K562 (cell line): ENCODE data around the gene KLHDC7A. TPM values are rescaled to one million over a fixed set of nuclear protein-coding genes. Genes with fewer than 3 reads are reported as not detected.

Experiments
- ATAC-seq: fragments of 200-7000 bp; cut with Tn5 transposase; 3 replicates; pipeline ENCODE4 v1.9.1; 2020; ENCODE audit warnings: moderate library complexity
- BruUV-seq: library from RNA; stranded (reverse); fragments of 400-500 nt; replicated peaks from 2 replicates; lab custom pipeline; 2021; lab: Mats Ljungman, UMichigan
- CTCF ChIA-PET: fragments of 300-600 bp; formaldehyde crosslinking; extraction: SDS; loops from one replicate; lab custom pipeline; 2021; ENCODE audit warnings: low intra/inter-chr PET ratio; lab: Yijun Ruan, JAX
- POLR2A ChIA-PET: fragments of 300-600, 350-650 bp; sonication (Branson Sonifier 250); formaldehyde crosslinking; extraction: SDS; loops from one replicate; lab custom pipeline; 2021; ENCODE audit warnings: antibody characterized with exemption, inconsistent platforms; lab: Yijun Ruan, JAX
- DNase-seq, 4 experiments: peaks; one replicate each; pipeline versions ENCODE4 v3.0.0 to v3.0.0-alpha.2; 2011 to 2018; ENCODE audit warnings: low spot score in 3 of 4, mixed read lengths in 3 of 4; ENCODE audit errors: extremely low read depth in 1 of 4
- FAIRE-seq: peaks from 2 replicates; lab custom pipeline; 2011; peaks lifted over from hg19 to GRCh38; lab: Jason Lieb, UNC
- H2AFZ ChIP-seq: 2 replicates; pipeline ENCODE4 v1.6.0; 2011; ENCODE audit warnings: low read depth, low read length, control low read depth, inconsistent platforms
- H3K27ac ChIP-seq: fragments of 200-600 bp; 3 replicates; pipeline ENCODE4 v1.8.0; 2011; ENCODE audit warnings: low read depth, mild to moderate bottlenecking, control low read depth, inconsistent platforms, low read length, moderate library complexity, mixed read lengths; ENCODE audit errors: extremely low read depth
- H3K27me3 ChIP-seq, 2 experiments: fragments of 300-600 bp in 1 of 2; 2 replicates in 1 of 2; 3 replicates in 1 of 2; pipeline versions ENCODE4 v1.6.0 to v1.8.0; 2011; ENCODE audit warnings: inconsistent platforms in 2 of 2, low read length in 2 of 2, mild to moderate bottlenecking in 1 of 2, mixed read lengths in 1 of 2, moderate library complexity in 1 of 2; ENCODE audit not compliant: control insufficient read depth in 2 of 2, insufficient read depth in 2 of 2
- H3K36me3 ChIP-seq: fragments of 300-600 bp; 3 replicates; pipeline ENCODE4 v1.8.0; 2011; ENCODE audit warnings: mild to moderate bottlenecking, low read length, inconsistent platforms; ENCODE audit not compliant: control insufficient read depth, insufficient read depth
- H3K4me1 ChIP-seq, 2 experiments: fragments of 200-600 bp in 1 of 2; replicated peaks in 1 of 2; 2 replicates in 1 of 2; 3 replicates in 1 of 2; pipeline versions ENCODE4 v1.5.1 to v1.8.0; 2011; ENCODE audit warnings: inconsistent platforms in 2 of 2, low read length in 2 of 2, mild to moderate bottlenecking in 1 of 2, mixed read lengths in 1 of 2, moderate library complexity in 1 of 2; ENCODE audit not compliant: control insufficient read depth in 2 of 2, insufficient read depth in 2 of 2
- H3K4me2 ChIP-seq: 2 replicates; pipeline ENCODE4 v1.6.1; 2011; ENCODE audit warnings: low read length, control low read depth, inconsistent platforms, mixed read lengths; ENCODE audit not compliant: insufficient read depth
- H3K4me3 ChIP-seq: fragments of 200-600 bp; sonication (generic), shearing (Covaris generic); 2 replicates; pipeline ENCODE4 v1.5.1; 2016; ENCODE audit warnings: control low read depth, inconsistent platforms
- H3K79me2 ChIP-seq: fragments of 200-600 bp; 3 replicates; pipeline ENCODE4 v1.8.0; 2011; ENCODE audit warnings: low read length, inconsistent platforms; ENCODE audit not compliant: control insufficient read depth, insufficient read depth
- H3K9ac ChIP-seq, 2 experiments: 2 replicates each; pipeline versions ENCODE4 v1.6.0 to v1.6.1; 2011; ENCODE audit warnings: low read depth in 2 of 2, low read length in 2 of 2, control low read depth in 1 of 2, inconsistent platforms in 1 of 2, mild to moderate bottlenecking in 1 of 2, mixed read lengths in 1 of 2; ENCODE audit not compliant: insufficient read depth in 1 of 2
- H3K9me1 ChIP-seq: one replicate; pipeline ENCODE4 v1.6.0; 2011; ENCODE audit warnings: inconsistent platforms, mild to moderate bottlenecking, low read length, moderate library complexity; ENCODE audit not compliant: control insufficient read depth, insufficient read depth
- H3K9me3 ChIP-seq: replicated peaks from 2 replicates; pipeline ENCODE4 v1.5.1; 2011; ENCODE audit warnings: low read depth, low read length, inconsistent platforms; ENCODE audit not compliant: control insufficient read depth, insufficient read depth
- H4K20me1 ChIP-seq: replicated peaks from 2 replicates; pipeline ENCODE4 v1.6.1; 2011; ENCODE audit warnings: low read length, inconsistent platforms, mixed read lengths; ENCODE audit not compliant: control insufficient read depth, insufficient read depth
- CBX1 ChIP-seq: sonication (generic); IDR thresholded peaks from 2 replicates; pipeline ENCODE4 v1.6.1; 2016; ENCODE audit warnings: antibody characterized with exemption, low read depth, mild to moderate bottlenecking
- CHCHD3 ChIP-seq: fragments of 250-450 bp; sonication (Bioruptor Pico); IDR thresholded peaks from 2 replicates; pipeline ENCODE4 v2.1.2; 2022; ENCODE audit warnings: mild to moderate bottlenecking
- HEY1 ChIP-seq: fragments of 250-450 bp; sonication (Bioruptor Pico); IDR thresholded peaks from 2 replicates; pipeline ENCODE4 v1.5.0; 2020; ENCODE audit warnings: mild to moderate bottlenecking, moderate library complexity, borderline replicate concordance
- MTA1 ChIP-seq: fragments of 450-650 bp; IDR thresholded peaks from 2 replicates; pipeline ENCODE4 v1.6.1; 2017; ENCODE audit warnings: borderline replicate concordance
- RBM34 ChIP-seq: fragments of 200-400 bp; formaldehyde crosslinking; IDR thresholded peaks from 2 replicates; pipeline ENCODE4 v1.6.1; 2018; ENCODE audit warnings: low read length, borderline replicate concordance; ENCODE audit not compliant: insufficient read depth
- SMARCC2 ChIP-seq: fragments of 450-650 bp; IDR thresholded peaks from 2 replicates; pipeline ENCODE4 v1.6.1; 2017; ENCODE audit warnings: antibody characterized with exemption, moderate library complexity, mild to moderate bottlenecking, low read depth
- TAF1 ChIP-seq: IDR thresholded peaks from 2 replicates; pipeline ENCODE4 v1.6.1; 2011; ENCODE audit warnings: mild to moderate bottlenecking, low read length, moderate library complexity; ENCODE audit not compliant: insufficient read depth, control insufficient read depth, severe bottlenecking; ENCODE audit errors: extremely low read depth
- THAP7 ChIP-seq: fragments of 250-450 bp; sonication (Bioruptor Pico); IDR thresholded peaks from 2 replicates; pipeline ENCODE4 v1.5.0; 2021
- UBTF ChIP-seq, 2 experiments: IDR thresholded peaks; 2 replicates each; pipeline ENCODE4 v1.6.1; 2012; ENCODE audit warnings: improper control_type of control experiment in 2 of 2, low read depth in 2 of 2, low read length in 2 of 2, borderline replicate concordance in 1 of 2
- ZBTB9 ChIP-seq: fragments of 450-650 bp; formaldehyde crosslinking; IDR thresholded peaks from 2 replicates; pipeline ENCODE4 v1.4.0; 2020; ENCODE audit warnings: mild to moderate bottlenecking, moderate library complexity
- ZKSCAN8 ChIP-seq: fragments of 200-800 bp; sonication (Bioruptor generic); IDR thresholded peaks from 2 replicates; pipeline ENCODE4 v1.6.1; 2016; ENCODE audit warnings: missing genetic modification characterization, missing compliant biosample characterization
- ZNF431 ChIP-seq: sonication (generic); formaldehyde crosslinking; IDR thresholded peaks from 2 replicates; pipeline ENCODE4 v1.8.0; 2022; ENCODE audit warnings: mild to moderate bottlenecking, missing genetic modification reagents
- ZNF609 ChIP-seq: sonication (generic); formaldehyde crosslinking; IDR thresholded peaks from 2 replicates; pipeline ENCODE4 v1.8.1; 2023; ENCODE audit warnings: missing genetic modification reagents, mild to moderate bottlenecking, borderline replicate concordance
- ZNF764 ChIP-seq: fragments of 250-450 bp; sonication (Bioruptor Pico); IDR thresholded peaks from 2 replicates; pipeline ENCODE4 v1.4.0; 2020; ENCODE audit warnings: low read depth, mild to moderate bottlenecking, moderate library complexity
- WGBS: fragments of 100-300 bp; shearing (Covaris generic); methylation state at CpG from one replicate; pipeline ENCODE4 v1.1.6; 2016; ENCODE audit warnings: low coverage, mixed read lengths; ENCODE audit not compliant: insufficient coverage; ENCODE audit errors: missing lambda C conversion rate; 5-methylcytosine and 5-hydroxymethylcytosine counted together
- in situ Hi-C: fragments of 300-500 bp; cut with MboI; formaldehyde crosslinking; loops from 4 replicates; pipeline ENCODE4 v1.15.0; 2018; ENCODE audit warnings: inconsistent platforms, mixed read lengths
- intact Hi-C: fragments of 100-400 bp; cut with micrococcal nuclease; formaldehyde crosslinking; loops from 2 replicates; pipeline ENCODE4 v1.14.2; 2022
- polyA plus RNA-seq, 8 experiments: library from polyadenylated mRNA; depleted of rRNA in 4 of 8; stranded (reverse) in 5 of 8; unstranded in 3 of 8; fragments of >200 nt; fragmentation: Nextera tagmentation in 2 of 8; fragmentation: Illumina TruSeq in 1 of 8; extraction: Ambion mirVana in 2 of 8; extraction: Trizol in 1 of 8; gene quantifications; 2 replicates each; pipeline versions ENCODE4 v1.2.1 to v1.2.3, GENCODE V29; 2011 to 2014; ENCODE audit warnings: inconsistent platforms in 1 of 8, missing spikeins in 1 of 8
- total RNA-seq, 7 experiments: library from RNA; depleted of rRNA in 6 of 7; stranded (reverse); fragments of >200 nt in 6 of 7; fragmentation: Illumina TruSeq in 2 of 7; extraction: Trizol in 2 of 7; gene quantifications; 2 replicates each; pipeline versions ENCODE4 v1.2.1 to v1.2.3, GENCODE V29; 2011 to 2021; ENCODE audit warnings: low replicate concordance in 1 of 7

Gene KLHDC7A
- total and polyA plus RNA-seq, 9 of the 15 experiments (the other 6 are each of a cell fraction or from before 2014, with no cell fraction given), result 0.01 to 0.02 (median 0.01) TPM; not detected in 6

- Histone ChIP-seq H3K9me3 (no peaks in the 10 kb centered on the region; the same call in 1 of the 2 replicates), H2AFZ (no peak overlapping the region), H3K4me2 (no peak overlapping the region), H3K27ac (no peak overlapping the region), H3K27me3 (peaks cover 0 to 2% of the 10 kb centered on the region in 2 experiments; a peak in 1 of 5 replicates), H3K9me1 (no peaks in the 10 kb centered on the region), H3K9ac (no peak overlapping the region), H3K79me2 (no peaks in the 10 kb centered on the region), H4K20me1 (no peaks in the 10 kb centered on the region), H3K4me3 (no peak overlapping the region), H3K4me1 (no peaks in the 10 kb centered on the region), H3K36me3 (no peaks in the 10 kb centered on the region)
- ATAC-seq, result no peak
- 0% methylated on average over 9 of the region's 9 CpGs for whole genome bisulfite sequencing
- no peak for FAIRE-seq
- no peak for DNase-seq
- intact Hi-C loops, result no loop called here
- POLR2A ChIA-PET, result no interaction called here
- CTCF ChIA-PET, result no interaction called here
- BruUV-seq, result no TSS peak
- in situ Hi-C loops, result no loop called here
- TF ChIP-seq RBM34 (no peak), ZNF431 (CRISPR knock-in tag) (no peak), THAP7 (no peak), ZKSCAN8 (no peak), TAF1 (no peak), CBX1 (no peak), CHCHD3 (no peak), HEY1 (CRISPR knock-in tag) (no peak), ZNF764 (CRISPR knock-in tag) (no peak), SMARCC2 (no peak), ZNF609 (no peak), UBTF (IDR thresholded peaks at IDR 0.05; ENCODE audit: borderline replicate concordance in 1 of 2, low read depth in 2 of 2, low read length in 2 of 2) (no peak), ZBTB9 (CRISPR knock-in tag) (no peak), MTA1 (no peak)
Measured at GRCh38 chr1:18512883-18513282, 32.2 kb downstream of the KLHDC7A start.
